Endodermal cell (in vitro differentiated cells): ENCODE results near the gene MYO1A. TPM values are rescaled to one million over a fixed set of nuclear protein-coding genes. Genes with fewer than 3 reads are reported as not detected.

Experiments used
- DNase-seq: peaks from one replicate; pipeline ENCODE4 v3.0.0-alpha.2; 2017
- H3K27ac ChIP-seq: 2 replicates; pipeline ENCODE4 v1.5.1; 2013; ENCODE audit warnings: mild to moderate bottlenecking, low read depth, low read length, moderate library complexity
- H3K27me3 ChIP-seq: 2 replicates; pipeline ENCODE4 v1.6.1; 2013; ENCODE audit warnings: mild to moderate bottlenecking, low read length, moderate library complexity; ENCODE audit not compliant: insufficient read depth, control insufficient read depth, poor library complexity, severe bottlenecking
- H3K36me3 ChIP-seq: 2 replicates; pipeline ENCODE4 v1.7.0; 2013; ENCODE audit warnings: mild to moderate bottlenecking, low read length, moderate library complexity; ENCODE audit not compliant: control insufficient read depth, insufficient read depth
- H3K4me1 ChIP-seq: one replicate; pipeline ENCODE4 v1.7.0; 2013; ENCODE audit warnings: low read length; ENCODE audit not compliant: control insufficient read depth, insufficient read depth
- H3K4me3 ChIP-seq: 2 replicates; pipeline ENCODE4 v1.5.1; 2013; ENCODE audit warnings: mild to moderate bottlenecking, low read length, moderate library complexity
- H3K9ac ChIP-seq: 2 replicates; pipeline ENCODE4 v1.6.1; 2013; ENCODE audit warnings: mild to moderate bottlenecking, low read length, moderate library complexity; ENCODE audit not compliant: poor library complexity, severe bottlenecking; ENCODE audit errors: extremely low read depth
- H3K9me3 ChIP-seq: 2 replicates; pipeline ENCODE4 v1.6.1; 2013; ENCODE audit warnings: mild to moderate bottlenecking, low read length, moderate library complexity; ENCODE audit not compliant: control insufficient read depth
- H3K27ac Mint-ChIP-seq: 2 replicates; pipeline ENCODE4 v1.8.0; 2020; ENCODE audit warnings: mixed read lengths
- H3K27me3 Mint-ChIP-seq: 2 replicates; pipeline ENCODE4 v1.8.0; 2021; ENCODE audit warnings: mild to moderate bottlenecking, mixed read lengths; ENCODE audit not compliant: insufficient read depth
- H3K36me3 Mint-ChIP-seq: 2 replicates; pipeline ENCODE4 v1.8.0; 2020; ENCODE audit warnings: low read depth, mixed read lengths
- H3K4me1 Mint-ChIP-seq: 2 replicates; pipeline ENCODE4 v1.8.0; 2020; ENCODE audit warnings: mixed read lengths
- H3K4me3 Mint-ChIP-seq: 2 replicates; pipeline ENCODE4 v1.8.0; 2020; ENCODE audit warnings: mild to moderate bottlenecking, moderate library complexity, mixed read lengths
- H3K9me3 Mint-ChIP-seq: 2 replicates; pipeline ENCODE4 v1.8.0; 2020; ENCODE audit warnings: mild to moderate bottlenecking, mixed read lengths
- CTCF ChIP-seq: fragments of 200-600 bp; sonication (generic); conservative IDR thresholded peaks from 2 replicates; pipeline ENCODE4 v1.5.0; 2021; ENCODE audit warnings: antibody characterized with exemption, mild to moderate bottlenecking
- WGBS, 2 experiments: methylation state at CpG; one replicate each; pipeline versions ENCODE4 v1.1.5 to v1.1.7; 2013; ENCODE audit warnings: missing lambda C conversion rate in 2 of 2, mixed read lengths in 1 of 2; ENCODE audit not compliant: insufficient coverage in 1 of 2, insufficient read length in 1 of 2; 5-methylcytosine and 5-hydroxymethylcytosine counted together
- total RNA-seq, 2 donors: library from RNA; stranded (reverse); fragmentation: NEBNext Ultra II Directional in 1 of 2; extraction: Animal tissue kit (Norgen Biotek cat#: 25700) in 1 of 2; gene quantifications; 2 replicates in 1 of 2; 3 replicates in 1 of 2; pipeline ENCODE4 v1.2.1, GENCODE V29; 2021

MYO1A gene
- total RNA-seq, 2 donors from 2014 or later, result 0.77 to 1.7 TPM

DNA sequence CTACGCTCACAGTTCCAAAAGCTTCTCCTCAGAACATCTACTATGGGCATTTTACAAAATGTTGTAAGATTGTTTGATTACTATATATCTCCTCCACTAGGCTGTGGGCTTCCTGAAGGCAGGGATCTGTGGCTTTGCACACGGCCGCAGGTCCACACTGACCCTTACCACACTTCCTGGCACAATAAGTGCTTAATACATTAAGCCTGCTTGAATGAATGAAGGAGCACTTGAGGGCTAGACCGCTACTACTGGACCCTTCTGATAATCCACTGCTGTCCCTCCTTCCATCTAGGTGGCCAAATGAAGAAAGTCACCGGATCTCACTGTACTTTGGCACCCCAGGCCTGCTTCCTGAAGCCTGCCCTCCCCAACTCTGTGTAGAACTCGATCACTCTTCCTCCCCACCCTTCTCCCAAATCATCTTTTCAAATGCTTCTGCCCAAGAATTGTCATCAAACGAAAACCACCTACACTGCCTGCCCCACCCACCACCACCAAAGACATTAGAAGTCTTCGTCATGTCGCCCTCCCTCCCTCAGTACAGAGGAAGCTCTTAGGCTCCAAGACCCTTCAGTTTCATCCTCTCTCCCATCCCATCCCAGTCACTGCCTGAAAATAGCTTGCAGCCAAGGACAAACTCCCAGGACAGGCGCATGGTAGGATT, 43.0 kb downstream of the MYO1A start:
- Mint-ChIP-seq H3K27me3 (no peaks in the 10 kb centered on the region), H3K36me3 (peaks cover 24% of the 10 kb centered on the region), H3K4me3 (peak overlapping the region; percentile 79), H3K9me3 (no peaks in the 10 kb centered on the region), H3K27ac (no peak overlapping the region), H3K4me1 (peaks cover 22% of the 10 kb centered on the region)
- Histone ChIP-seq H3K4me1 (peaks cover 4% of the 10 kb centered on the region), H3K27me3 (no peaks in the 10 kb centered on the region), H3K36me3 (peaks cover 28% of the 10 kb centered on the region), H3K4me3 (no peak overlapping the region), H3K27ac (no peak overlapping the region), H3K9ac (no peak overlapping the region), H3K9me3 (no peaks in the 10 kb centered on the region)
- no peak for TF ChIP-seq CTCF
- WGBS, 2 experiments, result 82 to 84% methylated on average over 3 to 9 of the region's 10 CpGs
- no peak for DNase-seq

- H3K27me3 ChIP-seq, result no peaks in the 10 kb centered on the region
- 1 to 3% methylated on average over 14 to 94 of the region's 94 CpGs for WGBS, 2 experiments
These were observed 43.7 kb downstream of the MYO1A start, which contains the start of gene ZBTB39 for GRCh38 chr12:57005980-57006808. Gene ZBTB39 (minus strand): TSS chr12:57006546. CDS start chr12:57004917, 1,629 bp downstream.

DNA sequence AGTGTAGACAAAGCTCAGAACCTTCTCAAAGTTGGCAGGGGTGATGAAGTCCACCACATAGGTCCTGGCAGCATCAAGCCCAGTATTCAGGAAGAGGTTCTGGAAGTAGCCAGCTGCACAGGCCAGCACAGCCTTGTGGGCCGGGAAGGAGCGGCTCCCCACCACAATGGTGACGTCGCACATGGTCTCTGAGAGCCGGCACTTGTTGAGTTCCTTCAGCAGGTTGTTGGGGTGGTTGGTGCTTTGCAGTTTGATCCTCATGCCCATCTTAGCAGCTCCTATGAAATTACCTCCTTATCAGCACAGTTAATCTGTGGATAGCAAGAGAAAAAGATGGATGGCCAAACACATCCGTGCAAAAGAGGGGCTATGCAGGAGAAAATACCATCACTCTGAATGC, 45.3 kb downstream of the MYO1A start:
- H3K27me3 Mint-ChIP-seq, result no peaks in the 10 kb centered on the region
- H3K4me3 Mint-ChIP-seq, result peak overlapping the region; percentile 79
- H3K27me3 ChIP-seq, result no peaks in the 10 kb centered on the region
- peaks cover 6% of the 10 kb centered on the region for H3K4me1 ChIP-seq
- H3K27ac Mint-ChIP-seq, result no peak overlapping the region
- peak overlapping the region; percentile 91 for H3K4me3 ChIP-seq
- H3K9me3 Mint-ChIP-seq, result no peaks in the 10 kb centered on the region
- peaks cover 27% of the 10 kb centered on the region for H3K4me1 Mint-ChIP-seq
- peaks cover 45% of the 10 kb centered on the region for H3K36me3 Mint-ChIP-seq
- TF ChIP-seq CTCF, result no peak
- no peak for DNase-seq
- no peak overlapping the region for H3K27ac ChIP-seq
- 94 to 100% methylated on average over 1 to 6 of the region's 6 CpGs for WGBS, 2 experiments
- H3K9ac ChIP-seq, result no peak overlapping the region
- peaks cover 48% of the 10 kb centered on the region for H3K36me3 ChIP-seq
- no peaks in the 10 kb centered on the region for H3K9me3 ChIP-seq

More at GRCh38 chr12:57005980-57006808, 43.7 kb downstream of the MYO1A start, which contains the start of gene ZBTB39:
- no peaks in the 10 kb centered on the region for H3K9me3 ChIP-seq
- peak within 1 kb of the TSS; percentile 79 for H3K4me3 Mint-ChIP-seq
- peak within 1 kb of the TSS; percentile 81 for H3K27ac Mint-ChIP-seq
- H3K4me3 ChIP-seq, result peak within 1 kb of the TSS; percentile 91
- H3K9me3 Mint-ChIP-seq, result no peaks in the 10 kb centered on the region
- peak; percentile 64 for TF ChIP-seq CTCF
- H3K27ac ChIP-seq, result peak within 1 kb of the TSS; percentile 64
- peaks cover 31% of the 10 kb centered on the region for H3K36me3 Mint-ChIP-seq
- peak; percentile 92 for DNase-seq
- H3K4me1 ChIP-seq, result peaks cover 6% of the 10 kb centered on the region
- peaks cover 27% of the 10 kb centered on the region for H3K4me1 Mint-ChIP-seq
- peaks cover 34% of the 10 kb centered on the region for H3K36me3 ChIP-seq
- H3K9ac ChIP-seq, result peak within 1 kb of the TSS; percentile 75
- no peaks in the 10 kb centered on the region for H3K27me3 Mint-ChIP-seq
